GM19324 (cell line): ENCODE results near the gene TM4SF4.

Experiments used
- ATAC-seq: cut with Tn5 transposase; IDR thresholded peaks from one replicate; pipeline ENCODE4 v1.9.1; 2021; ENCODE audit warnings: mild to moderate bottlenecking, moderate library complexity; ENCODE audit not compliant: unreplicated experiment, low FRiP score

The TM4SF4 gene

DNA sequence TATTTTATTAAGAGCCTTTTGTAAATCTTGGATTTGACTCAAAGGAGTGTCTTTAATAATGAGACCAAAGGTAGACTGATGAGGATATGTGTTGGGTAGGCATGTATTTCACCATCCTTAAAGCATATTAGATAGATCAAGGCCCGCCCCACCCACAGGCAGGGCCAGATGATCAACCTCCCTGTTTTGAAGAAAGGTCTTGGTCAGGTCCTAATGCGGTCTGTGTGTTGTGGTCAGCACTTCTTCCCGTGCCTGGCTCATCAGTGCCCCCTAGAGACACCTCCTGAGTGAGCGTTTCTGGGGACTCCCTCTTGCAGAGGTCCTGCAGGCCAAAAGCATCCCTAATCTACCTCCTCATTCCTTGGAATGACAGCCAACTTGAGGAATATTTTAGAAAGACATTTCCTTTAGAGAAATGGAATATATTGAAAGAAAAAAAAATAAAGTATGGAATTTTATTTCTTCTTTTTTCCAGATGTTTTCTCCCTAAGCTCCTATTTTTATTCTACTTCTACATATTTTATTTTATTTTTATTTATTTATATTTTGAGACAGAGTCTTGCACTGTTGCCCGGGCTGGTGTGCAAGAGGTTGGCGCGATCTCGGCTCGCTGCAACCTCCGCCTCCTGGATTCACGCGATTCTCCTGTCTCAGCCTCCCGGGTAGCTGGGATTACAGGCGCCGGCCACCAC lies 6.0 kb downstream of the TM4SF4 start:
- ATAC-seq = peak; percentile 93

GRCh38 chr3:149481056-149481455 lies 6.6 kb downstream of the TM4SF4 start:
- ATAC-seq = no peak

GRCh38 chr3:149481491-149481890 lies 7.0 kb downstream of the TM4SF4 start:
- ATAC-seq = no peak

GRCh38 chr3:149486726-149487125 lies 12.2 kb downstream of the TM4SF4 start:
- no peak for ATAC-seq

GRCh38 chr3:149487598-149488197 lies 13.2 kb downstream of the TM4SF4 start:
- peak; percentile 75 for ATAC-seq

DNA sequence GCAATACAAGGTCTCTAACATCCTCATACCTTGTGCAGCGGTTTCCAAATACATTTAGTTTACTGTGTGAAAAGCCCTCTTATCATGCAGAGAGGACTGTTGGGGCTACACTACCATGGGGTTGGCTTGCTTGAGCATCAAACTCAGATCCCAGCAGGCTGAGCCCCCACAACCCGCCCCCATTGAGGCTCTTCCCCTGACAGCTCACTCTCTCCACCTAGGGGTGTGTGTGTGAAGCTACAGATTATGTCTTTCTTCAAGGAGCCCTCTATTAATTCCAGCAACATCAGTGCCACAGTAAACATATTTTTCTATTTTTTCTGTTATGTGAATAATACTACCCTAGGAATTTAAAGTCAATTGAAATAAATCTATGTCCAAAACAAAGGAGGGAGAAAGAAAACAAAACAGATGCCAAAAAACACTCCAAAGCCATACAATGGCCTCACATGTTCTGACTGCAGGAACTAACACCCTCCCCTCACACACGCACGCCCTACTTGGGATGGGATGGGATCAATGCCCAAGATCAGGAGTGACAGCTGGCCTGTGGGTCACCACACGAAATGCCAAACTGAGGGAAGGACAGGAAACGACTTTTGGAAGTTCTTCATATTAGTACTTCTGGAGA lies 14.7 kb downstream of the TM4SF4 start:
- no peak for ATAC-seq

GRCh38 chr3:149490260-149490971 lies 15.9 kb downstream of the TM4SF4 start:
- ATAC-seq = no peak

DNA sequence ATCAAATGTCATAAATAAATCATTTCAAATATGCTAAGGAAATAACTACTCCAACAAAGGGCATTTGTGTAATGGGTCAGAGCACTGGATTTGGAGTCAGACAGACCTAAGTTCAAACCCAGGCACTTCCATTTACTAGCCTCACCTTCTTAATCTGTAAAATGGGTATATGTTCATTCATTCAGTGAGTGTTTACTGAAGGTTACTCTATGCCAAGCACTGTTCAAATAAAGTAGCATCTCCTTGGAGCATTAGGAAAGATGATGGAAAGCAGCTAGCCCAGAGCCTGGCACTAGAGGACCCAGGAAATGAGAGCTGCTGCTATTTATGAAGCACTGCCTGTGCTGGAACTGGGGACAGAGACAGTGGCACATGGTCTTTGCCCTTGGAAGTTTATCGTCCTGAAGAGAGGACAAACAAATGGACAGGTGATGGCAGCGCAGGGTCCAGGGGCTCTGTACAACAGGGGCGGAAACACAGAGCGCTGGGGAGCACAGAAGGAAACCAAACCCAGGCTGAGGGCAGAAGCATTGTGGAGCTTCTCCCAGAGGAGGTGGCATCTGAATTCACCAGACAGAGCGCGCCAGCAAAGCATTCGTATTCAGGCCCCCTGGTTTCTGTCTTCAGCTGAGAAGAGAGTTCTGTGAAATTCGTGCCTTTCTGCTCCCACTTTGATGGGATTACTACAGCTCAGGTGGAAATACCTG lies 19.0 kb downstream of the TM4SF4 start:
- no peak for ATAC-seq

DNA sequence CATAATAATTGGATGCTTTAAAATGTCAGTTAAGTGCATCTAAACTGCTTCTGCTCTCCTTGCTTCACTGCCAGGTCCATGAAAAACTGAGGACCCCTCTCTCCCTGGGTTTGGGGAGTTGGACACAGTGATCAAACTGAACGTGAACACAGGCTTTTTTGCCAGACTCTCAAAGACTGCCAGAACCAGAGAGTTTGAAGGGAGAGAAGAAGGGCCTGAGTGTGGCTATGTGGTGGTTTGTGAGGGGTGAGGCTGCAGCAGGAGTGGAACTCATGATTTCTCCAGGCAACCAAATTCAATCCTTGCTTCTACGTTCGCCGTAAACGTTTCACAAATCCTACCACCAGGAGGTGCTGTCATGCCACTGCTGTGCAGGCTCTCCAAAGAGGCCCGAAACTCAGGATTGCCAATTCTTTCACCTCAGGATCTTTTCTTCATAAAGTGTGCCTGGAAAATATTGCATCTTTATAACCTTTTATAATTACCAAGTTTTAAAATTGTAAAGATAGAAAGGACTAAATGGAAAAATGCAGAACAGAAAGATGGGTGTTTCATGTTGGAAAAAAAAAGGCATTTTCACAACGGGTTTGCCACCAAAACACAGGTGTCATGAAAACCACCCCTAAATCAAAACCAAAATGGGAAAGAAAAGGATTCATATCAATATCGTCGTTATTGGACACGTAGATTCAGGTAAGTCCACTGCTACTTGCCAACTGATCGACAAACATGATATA lies 19.7 kb downstream of the TM4SF4 start:
- no peak for ATAC-seq

- no peak for ATAC-seq
Measured at GRCh38 chr3:149494759-149495580, 20.5 kb downstream of the TM4SF4 start.

GRCh38 chr3:149495581-149496125 lies 21.2 kb downstream of the TM4SF4 start:
- ATAC-seq = no peak

DNA sequence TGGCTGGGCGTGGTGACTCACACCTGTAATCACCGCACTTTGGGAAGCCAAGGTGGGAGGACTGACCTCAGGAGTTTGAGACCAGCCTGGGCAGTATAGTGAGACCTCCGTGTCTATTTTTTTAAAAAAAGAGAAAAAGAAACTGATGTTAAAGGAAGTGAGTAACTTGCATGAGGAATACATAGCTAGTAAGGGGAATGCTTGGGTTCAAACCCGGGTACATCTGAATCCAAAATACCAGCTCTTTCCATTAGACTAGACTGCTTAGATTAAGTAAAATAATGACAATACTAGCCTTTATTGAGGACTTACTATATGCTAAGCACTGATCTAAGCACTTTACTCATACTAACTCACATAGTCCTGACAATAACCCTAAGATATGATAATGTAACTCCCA lies 22.4 kb downstream of the TM4SF4 start:
- no peak for ATAC-seq

- no peak for ATAC-seq
Measured at GRCh38 chr3:149497966-149498670, 23.6 kb downstream of the TM4SF4 start.

DNA sequence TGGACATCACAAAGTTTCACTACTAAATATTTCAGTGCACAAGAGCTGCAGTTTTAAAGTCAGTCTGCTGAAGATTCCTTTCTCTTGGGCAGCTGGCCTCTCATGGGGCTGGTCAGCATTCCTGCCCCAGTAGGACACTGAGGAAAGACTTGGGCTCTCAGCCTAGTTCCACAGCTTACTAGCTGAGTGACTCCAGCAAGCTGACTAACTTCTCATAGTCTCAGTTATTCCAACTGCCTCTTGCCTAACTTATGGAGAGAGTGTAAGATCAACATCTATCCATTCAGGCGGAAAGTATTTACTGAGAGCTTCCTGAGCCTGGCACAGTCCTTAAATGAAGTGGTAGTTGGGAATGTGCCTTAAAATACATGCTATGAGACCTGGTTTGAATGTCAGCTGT lies 27.0 kb downstream of the TM4SF4 start:
- ATAC-seq = no peak

DNA sequence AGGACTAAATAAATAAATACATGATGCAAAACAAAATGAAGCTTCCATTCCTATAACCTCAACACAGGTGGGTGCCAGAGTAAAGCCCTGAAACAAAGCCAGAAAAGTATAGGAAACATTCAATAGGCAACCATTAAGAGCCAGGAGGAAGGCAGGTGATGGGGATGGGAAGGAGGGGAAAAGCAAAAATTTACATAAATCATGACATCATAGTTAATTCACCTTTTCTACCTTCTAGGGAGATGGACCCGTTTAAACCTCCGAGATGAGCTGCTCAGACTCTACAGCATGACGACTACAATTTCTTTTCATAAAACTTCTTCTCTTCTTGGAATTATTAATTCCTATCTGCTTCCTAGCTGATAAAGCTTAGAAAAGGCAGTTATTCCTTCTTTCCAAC lies 27.9 kb downstream of the TM4SF4 start:
- ATAC-seq = no peak

- no peak for ATAC-seq
Measured at GRCh38 chr3:149506540-149506939, 32.0 kb downstream of the TM4SF4 start.

DNA sequence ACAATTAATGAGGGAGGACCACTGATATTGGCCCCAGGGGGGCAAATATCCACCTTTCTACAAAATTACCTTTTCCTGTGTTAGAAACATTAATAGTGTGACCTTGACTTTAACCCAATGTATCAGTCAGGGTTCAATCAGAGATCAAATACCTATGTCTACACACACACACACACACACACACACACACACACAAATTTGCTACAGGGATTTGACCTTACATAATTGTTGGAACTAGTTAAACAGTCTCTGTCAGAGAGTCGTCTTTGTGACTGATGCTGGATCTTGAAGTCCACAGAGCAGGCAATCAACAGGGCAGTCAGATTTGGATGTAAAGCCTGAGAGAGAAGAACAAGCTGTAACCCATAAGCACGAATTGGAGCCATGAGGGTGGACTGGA lies 32.5 kb downstream of the TM4SF4 start:
- no peak for ATAC-seq
